ENCODE data around the gene TMEM125.

Gene TMEM125

DNA sequence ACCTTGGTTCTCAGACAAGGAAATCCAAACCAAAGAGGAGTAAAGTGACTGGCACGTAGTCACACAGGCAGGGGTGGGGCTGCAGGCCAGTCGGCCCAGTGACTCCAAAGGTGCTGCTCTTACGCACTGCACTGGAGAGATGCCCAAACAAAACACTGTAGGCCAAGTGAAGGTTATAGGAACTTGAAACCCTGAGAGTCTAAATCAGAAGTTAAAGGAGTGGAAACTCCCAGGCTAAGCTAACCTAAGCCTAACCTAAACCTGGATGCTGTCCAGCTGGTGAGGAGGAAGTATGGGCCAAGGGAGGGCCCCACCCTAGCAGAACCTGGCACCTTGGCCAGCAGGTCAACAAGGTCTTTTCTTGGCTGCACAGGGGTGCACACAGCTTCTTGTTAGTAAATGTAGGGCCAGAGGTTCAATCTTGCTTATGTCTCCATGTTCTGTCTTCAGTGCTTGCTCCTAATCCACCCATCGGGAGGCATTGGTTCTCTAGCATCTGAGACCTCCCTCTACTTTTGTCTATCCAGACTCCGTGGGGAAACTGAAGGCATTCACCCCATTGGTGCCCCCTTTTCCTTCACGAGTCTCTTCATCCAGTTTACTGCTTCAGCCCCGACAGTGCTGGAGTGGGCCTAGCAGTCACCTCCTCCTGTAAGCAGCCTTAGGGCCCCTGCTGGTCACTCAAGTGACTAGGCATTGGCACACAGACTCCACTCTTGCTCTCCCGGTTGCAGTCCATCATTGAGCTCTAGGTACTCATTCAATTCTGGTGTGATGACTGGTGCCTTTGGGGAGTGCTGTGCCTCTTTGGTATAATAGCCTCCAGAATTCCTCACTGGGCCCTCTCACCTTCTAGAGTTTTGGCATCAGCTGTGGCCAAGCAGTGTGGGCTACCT lies 12.9 kb upstream of the TMEM125 start:
- Mint-ChIP-seq H3K36me3 (ENCODE audit: low read depth) (peaks cover 10% of the 10 kb centered on the region), H3K27me3 (ENCODE audit: low read depth) (peaks cover 10% of the 10 kb centered on the region), H3K4me3 (no peak overlapping the region), H3K9me3 (peaks cover 31% of the 10 kb centered on the region), H3K27ac (no peak overlapping the region), H3K4me1 (no peaks in the 10 kb centered on the region)
- TF ChIP-seq, protein P1, sequence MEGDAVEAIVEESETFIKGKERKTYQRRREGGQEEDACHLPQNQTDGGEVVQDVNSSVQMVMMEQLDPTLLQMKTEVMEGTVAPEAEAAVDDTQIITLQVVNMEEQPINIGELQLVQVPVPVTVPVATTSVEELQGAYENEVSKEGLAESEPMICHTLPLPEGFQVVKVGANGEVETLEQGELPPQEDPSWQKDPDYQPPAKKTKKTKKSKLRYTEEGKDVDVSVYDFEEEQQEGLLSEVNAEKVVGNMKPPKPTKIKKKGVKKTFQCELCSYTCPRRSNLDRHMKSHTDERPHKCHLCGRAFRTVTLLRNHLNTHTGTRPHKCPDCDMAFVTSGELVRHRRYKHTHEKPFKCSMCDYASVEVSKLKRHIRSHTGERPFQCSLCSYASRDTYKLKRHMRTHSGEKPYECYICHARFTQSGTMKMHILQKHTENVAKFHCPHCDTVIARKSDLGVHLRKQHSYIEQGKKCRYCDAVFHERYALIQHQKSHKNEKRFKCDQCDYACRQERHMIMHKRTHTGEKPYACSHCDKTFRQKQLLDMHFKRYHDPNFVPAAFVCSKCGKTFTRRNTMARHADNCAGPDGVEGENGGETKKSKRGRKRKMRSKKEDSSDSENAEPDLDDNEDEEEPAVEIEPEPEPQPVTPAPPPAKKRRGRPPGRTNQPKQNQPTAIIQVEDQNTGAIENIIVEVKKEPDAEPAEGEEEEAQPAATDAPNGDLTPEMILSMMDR (IDR thresholded peaks at IDR 0.05; ENCODE audit: unreplicated experiment in 3 of 3), result no peak

DNA sequence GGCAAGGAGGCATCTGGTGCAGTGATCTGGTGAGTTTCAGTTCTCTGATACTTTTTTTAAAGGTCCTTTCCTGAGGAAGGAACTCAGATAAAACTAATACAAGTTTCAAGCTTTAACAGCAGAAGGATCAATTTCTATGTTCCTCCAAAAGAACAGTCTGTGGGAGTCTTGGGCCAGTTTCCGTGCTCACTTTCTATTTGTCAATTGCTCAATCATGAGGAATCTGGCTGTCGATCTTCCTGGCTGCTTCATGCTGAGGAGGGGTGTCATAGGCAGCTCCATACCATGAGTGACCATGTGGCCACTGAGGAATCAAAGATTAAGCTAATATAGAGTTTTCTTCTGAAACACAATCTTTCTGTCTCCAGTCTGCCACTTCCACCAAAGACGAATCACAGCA lies 11.4 kb upstream of the TMEM125 start:
- Mint-ChIP-seq H3K4me3 (no peak overlapping the region), H3K9me3 (peaks cover 40% of the 10 kb centered on the region), H3K27me3 (ENCODE audit: low read depth) (peaks cover 7% of the 10 kb centered on the region), H3K27ac (no peak overlapping the region), H3K36me3 (ENCODE audit: low read depth) (peaks cover 10% of the 10 kb centered on the region), H3K4me1 (no peaks in the 10 kb centered on the region)
- TF ChIP-seq, protein P1 (IDR thresholded peaks at IDR 0.05; ENCODE audit: unreplicated experiment in 3 of 3), result no peak

DNA sequence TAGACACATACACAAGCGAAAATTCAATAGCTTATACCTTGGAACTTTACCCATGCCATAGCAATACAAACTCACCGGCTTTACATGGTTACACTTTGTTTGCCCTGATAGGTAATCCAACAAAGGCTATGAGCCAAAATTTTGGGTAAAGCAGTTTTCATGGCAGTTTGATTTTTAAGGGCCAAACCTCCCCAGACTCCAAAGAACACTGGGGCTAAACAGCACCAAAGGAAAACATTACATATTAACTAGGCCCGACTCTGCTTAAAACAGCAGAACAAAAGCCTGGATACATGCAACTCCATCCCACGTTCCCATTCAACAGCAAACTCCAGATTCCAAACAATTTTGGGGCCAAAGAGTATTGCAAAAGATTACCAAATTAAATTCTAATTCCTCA lies 4.4 kb upstream of the TMEM125 start:
- H3K4me3 Mint-ChIP-seq, result no peak overlapping the region
- H3K27ac Mint-ChIP-seq, result peak overlapping the region in 2 of 3 experiments; percentile 68 to 76
- peaks cover 21% of the 10 kb centered on the region for H3K27me3 Mint-ChIP-seq (ENCODE audit: low read depth)
- H3K4me1 Mint-ChIP-seq, result peaks cover 4% of the 10 kb centered on the region
- peaks cover 35% of the 10 kb centered on the region for H3K9me3 Mint-ChIP-seq
- TF ChIP-seq, protein P1 (IDR thresholded peaks at IDR 0.05; ENCODE audit: unreplicated experiment in 3 of 3), result no peak
- peaks cover 9% of the 10 kb centered on the region for H3K36me3 Mint-ChIP-seq (ENCODE audit: low read depth)

DNA sequence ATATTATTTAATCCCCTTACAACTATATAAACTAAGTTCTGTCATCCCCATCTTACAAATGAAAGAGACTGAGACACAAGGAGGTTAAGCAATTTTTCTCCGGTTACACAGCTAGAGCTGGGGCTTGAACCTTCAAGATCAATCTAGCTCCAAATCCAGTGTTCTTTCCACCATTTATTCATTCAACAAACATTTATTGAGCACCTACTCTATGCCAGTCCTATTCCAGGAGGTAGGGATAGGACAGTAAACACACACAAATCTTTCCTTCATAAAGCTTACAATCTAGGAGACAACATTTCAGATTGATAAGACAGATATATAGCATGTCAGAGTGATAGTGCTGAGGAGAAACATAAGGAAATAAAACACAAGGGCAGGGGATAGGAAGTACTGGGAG lies 2.9 kb upstream of the TMEM125 start:
- H3K27ac Mint-ChIP-seq, result no peak overlapping the region
- peaks cover 28% of the 10 kb centered on the region for H3K27me3 Mint-ChIP-seq (ENCODE audit: low read depth)
- H3K4me3 Mint-ChIP-seq, result no peak overlapping the region
- peaks cover 15% of the 10 kb centered on the region for H3K4me1 Mint-ChIP-seq
- peaks cover 5% of the 10 kb centered on the region for H3K36me3 Mint-ChIP-seq (ENCODE audit: low read depth)
- peaks cover 23% of the 10 kb centered on the region for H3K9me3 Mint-ChIP-seq
- TF ChIP-seq, protein P1 (IDR thresholded peaks at IDR 0.05; ENCODE audit: unreplicated experiment in 3 of 3), result no peak

DNA sequence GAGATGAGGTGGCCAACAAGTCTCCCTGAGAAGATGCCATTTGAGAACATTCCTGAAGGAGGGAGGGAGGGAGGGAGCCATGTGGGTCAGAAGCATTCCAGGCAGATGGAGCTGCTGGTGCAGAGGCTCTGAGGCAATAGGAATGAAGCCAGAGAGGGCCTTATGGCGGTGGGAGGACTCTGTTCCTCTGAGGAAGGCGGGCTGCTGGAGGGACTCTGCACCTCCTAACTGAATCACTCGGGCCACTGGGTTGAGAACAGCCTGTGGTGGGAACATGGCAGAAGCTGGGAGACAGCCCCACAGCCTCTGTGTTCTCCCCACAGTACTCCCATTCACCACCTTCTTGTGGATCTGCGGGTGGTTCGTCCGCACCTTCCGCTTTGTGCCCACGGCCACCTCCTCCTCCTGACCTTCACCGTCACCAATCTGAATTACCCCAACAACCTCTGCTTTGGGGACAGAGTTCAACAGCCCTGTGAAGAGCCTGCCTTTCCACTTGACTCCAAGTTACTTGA lies 2.4 kb upstream of the TMEM125 start:
- Mint-ChIP-seq H3K9me3 (peaks cover 20% of the 10 kb centered on the region), H3K36me3 (ENCODE audit: low read depth) (peaks cover 5% of the 10 kb centered on the region), H3K4me3 (no peak overlapping the region), H3K27me3 (ENCODE audit: low read depth) (peaks cover 33% of the 10 kb centered on the region), H3K27ac (peak overlapping the region in 1 of 3 experiments; percentile 35), H3K4me1 (peaks cover 15% of the 10 kb centered on the region)
- TF ChIP-seq, protein P1 (IDR thresholded peaks at IDR 0.05; ENCODE audit: unreplicated experiment in 3 of 3), result no peak

All from nephron (organoid).